Hepatocyte (in vitro differentiated cells): Measurements from ENCODE around the gene SNX24. TPM values are rescaled to one million over a fixed set of nuclear protein-coding genes. Genes with fewer than 3 reads are reported as not detected.

ENCODE experiments used
- DNase-seq: peaks from one replicate; pipeline ENCODE4 v3.0.0-alpha.2; 2016; ENCODE audit warnings: low spot score
- H2AFZ ChIP-seq: fragments of 200-600 bp; sonication (generic); 2 replicates; pipeline ENCODE4 v1.6.0; 2016; ENCODE audit warnings: antibody characterized with exemption, mild to moderate bottlenecking
- H3K27ac ChIP-seq: fragments of 200-600 bp; sonication (generic); 2 replicates; pipeline ENCODE4 v1.5.1; 2016; ENCODE audit warnings: mild to moderate bottlenecking
- H3K27me3 ChIP-seq: fragments of 200-600 bp; sonication (generic); 2 replicates; pipeline ENCODE4 v1.6.1; 2016
- H3K36me3 ChIP-seq: fragments of 200-600 bp; sonication (generic); replicated peaks from 2 replicates; pipeline ENCODE4 v1.5.1; 2016; ENCODE audit warnings: low read depth; ENCODE audit not compliant: insufficient read depth
- H3K4me1 ChIP-seq: fragments of 200-600 bp; sonication (generic); 2 replicates; pipeline ENCODE4 v1.5.1; 2016; ENCODE audit warnings: mild to moderate bottlenecking, moderate library complexity; ENCODE audit not compliant: insufficient read depth
- H3K4me2 ChIP-seq: fragments of 200-600 bp; sonication (generic); 2 replicates; pipeline ENCODE4 v1.6.0; 2016
- H3K4me3 ChIP-seq: fragments of 200-600 bp; sonication (generic); 2 replicates; pipeline ENCODE4 v1.5.1; 2016; ENCODE audit warnings: mild to moderate bottlenecking
- H3K79me2 ChIP-seq: fragments of 200-600 bp; sonication (generic); 2 replicates; pipeline ENCODE4 v1.6.0; 2017; ENCODE audit warnings: mild to moderate bottlenecking
- H3K9me2 ChIP-seq: fragments of 200-600 bp; sonication (generic); replicated peaks from 2 replicates; pipeline ENCODE4 v1.6.0; 2017; ENCODE audit warnings: mild to moderate bottlenecking; ENCODE audit not compliant: insufficient read depth
- H3K9me3 ChIP-seq: fragments of 200-600 bp; sonication (generic); 2 replicates; pipeline ENCODE4 v1.5.1; 2016; ENCODE audit warnings: low read depth, mild to moderate bottlenecking
- H4K20me1 ChIP-seq: fragments of 200-600 bp; sonication (generic); 2 replicates; pipeline ENCODE4 v1.6.0; 2016; ENCODE audit warnings: mild to moderate bottlenecking; ENCODE audit not compliant: insufficient read depth, poor library complexity, severe bottlenecking
- EZH2 ChIP-seq: fragments of 200-600 bp; sonication (generic); IDR thresholded peaks from 2 replicates; pipeline ENCODE4 v1.6.1; 2016; ENCODE audit warnings: antibody characterized with exemption, mild to moderate bottlenecking, borderline replicate concordance
- EZH2phosphoT487 ChIP-seq: fragments of 200-600 bp; sonication (generic); IDR thresholded peaks from one replicate; pipeline ENCODE4 v1.6.1; 2018; ENCODE audit warnings: antibody characterized with exemption, mild to moderate bottlenecking, low read depth, moderate library complexity; ENCODE audit not compliant: unreplicated experiment, severe bottlenecking
- WGBS: methylation state at CpG from one replicate; pipeline ENCODE4 v1.1.6; 2016; ENCODE audit warnings: low lambda C conversion rate; ENCODE audit errors: missing lambda C conversion rate; 5-methylcytosine and 5-hydroxymethylcytosine counted together
- polyA plus RNA-seq: library from polyadenylated mRNA; unstranded; fragments of >200 nt; fragmentation: Nextera tagmentation; extraction: Ambion mirVana; gene quantifications from 2 replicates; pipeline ENCODE4 v1.2.1, GENCODE V29; 2016
- total RNA-seq: library from RNA; depleted of rRNA; stranded (reverse); fragments of >200 nt; gene quantifications from 2 replicates; pipeline ENCODE4 v1.2.3, GENCODE V29; 2014
- TF ChIP-seq, protein P1 (sequence below): fragments of 200-600 bp; sonication (generic); IDR thresholded peaks from 2 replicates; pipeline ENCODE4 v1.5.1; 2016; ENCODE audit warnings: antibody characterized with exemption, mild to moderate bottlenecking; ENCODE audit not compliant: poor library complexity

Gene SNX24
- total and polyA plus RNA-seq, 2 experiments from 2014 or later: 28.8 to 38.2 TPM

DNA sequence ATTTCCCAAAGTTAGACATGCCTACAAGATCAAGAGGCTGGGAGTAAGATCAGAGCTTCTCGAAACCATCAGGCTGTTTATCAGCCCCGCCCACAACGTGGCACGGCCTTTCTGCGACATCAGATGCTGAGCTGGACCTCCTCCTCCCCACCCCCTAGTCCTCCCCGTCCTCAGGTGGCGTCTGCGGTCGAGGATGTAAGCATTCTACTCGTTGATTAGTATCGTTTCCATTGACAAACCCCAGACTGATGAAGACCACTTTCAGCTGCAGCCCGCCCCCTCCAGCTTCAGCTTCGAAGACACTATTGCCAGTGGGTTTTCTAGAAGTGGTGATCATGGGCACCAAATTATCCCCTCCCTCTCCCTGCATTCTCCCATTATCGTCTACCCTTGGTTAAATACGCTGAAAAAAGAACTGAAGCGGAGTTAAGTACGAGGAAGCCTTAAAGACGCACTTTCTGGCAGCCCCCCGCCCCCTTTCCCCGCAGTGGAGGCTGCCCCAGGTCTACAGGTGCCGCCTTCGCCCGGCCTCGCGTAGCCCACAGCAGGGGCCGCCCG is 190.0 kb downstream of the SNX24 start:
- Histone ChIP-seq H3K4me3 (peak overlapping the region; percentile 95), H3K4me1 (peaks cover 9% of the 10 kb centered on the region), H4K20me1 (no peaks in the 10 kb centered on the region), H3K9me2 (no peaks in the 10 kb centered on the region), H3K27me3 (no peaks in the 10 kb centered on the region), H3K9me3 (no peaks in the 10 kb centered on the region), H3K36me3 (no peaks in the 10 kb centered on the region), H3K27ac (peak overlapping the region; percentile 96), H2AFZ (peak overlapping the region; percentile 72), H3K4me2 (peak overlapping the region; percentile 99), H3K79me2 (peaks cover 35% of the 10 kb centered on the region)
- TF ChIP-seq EZH2: no peak
- TF ChIP-seq, protein P1, sequence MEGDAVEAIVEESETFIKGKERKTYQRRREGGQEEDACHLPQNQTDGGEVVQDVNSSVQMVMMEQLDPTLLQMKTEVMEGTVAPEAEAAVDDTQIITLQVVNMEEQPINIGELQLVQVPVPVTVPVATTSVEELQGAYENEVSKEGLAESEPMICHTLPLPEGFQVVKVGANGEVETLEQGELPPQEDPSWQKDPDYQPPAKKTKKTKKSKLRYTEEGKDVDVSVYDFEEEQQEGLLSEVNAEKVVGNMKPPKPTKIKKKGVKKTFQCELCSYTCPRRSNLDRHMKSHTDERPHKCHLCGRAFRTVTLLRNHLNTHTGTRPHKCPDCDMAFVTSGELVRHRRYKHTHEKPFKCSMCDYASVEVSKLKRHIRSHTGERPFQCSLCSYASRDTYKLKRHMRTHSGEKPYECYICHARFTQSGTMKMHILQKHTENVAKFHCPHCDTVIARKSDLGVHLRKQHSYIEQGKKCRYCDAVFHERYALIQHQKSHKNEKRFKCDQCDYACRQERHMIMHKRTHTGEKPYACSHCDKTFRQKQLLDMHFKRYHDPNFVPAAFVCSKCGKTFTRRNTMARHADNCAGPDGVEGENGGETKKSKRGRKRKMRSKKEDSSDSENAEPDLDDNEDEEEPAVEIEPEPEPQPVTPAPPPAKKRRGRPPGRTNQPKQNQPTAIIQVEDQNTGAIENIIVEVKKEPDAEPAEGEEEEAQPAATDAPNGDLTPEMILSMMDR: no peak
- no peak for TF ChIP-seq EZH2phosphoT487
- peak; percentile 77 for DNase-seq
- WGBS: 1% methylated on average over 26 of the region's 27 CpGs

DNA sequence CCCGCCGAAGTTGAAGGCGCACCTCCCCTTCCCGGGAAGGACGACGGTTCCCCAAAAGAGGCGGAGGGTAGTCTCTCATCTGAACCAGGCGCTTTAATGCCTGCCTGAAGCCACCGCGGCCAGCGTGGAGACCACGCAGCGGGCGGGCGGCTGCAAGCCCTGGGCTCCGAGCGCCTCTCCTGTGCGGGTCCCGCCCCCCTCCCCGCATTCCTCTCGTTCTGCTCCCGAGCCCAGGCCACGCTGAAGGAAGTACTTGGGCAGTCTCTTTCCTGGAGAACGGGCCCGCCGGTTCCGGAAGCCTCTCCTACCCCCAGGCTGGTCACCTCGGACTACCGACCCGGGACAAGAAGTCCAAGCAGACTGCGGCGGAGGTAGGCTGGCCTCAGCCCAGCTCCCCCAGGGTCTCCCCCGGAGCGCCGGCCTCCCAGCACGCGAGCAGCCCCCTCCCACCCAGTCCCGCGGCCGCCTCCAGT is 190.5 kb downstream of the SNX24 start:
- WGBS: 1% methylated on average over 23 of the region's 40 CpGs
- H2AFZ ChIP-seq: peak overlapping the region; percentile 72
- H3K9me3 ChIP-seq: no peaks in the 10 kb centered on the region

DNA sequence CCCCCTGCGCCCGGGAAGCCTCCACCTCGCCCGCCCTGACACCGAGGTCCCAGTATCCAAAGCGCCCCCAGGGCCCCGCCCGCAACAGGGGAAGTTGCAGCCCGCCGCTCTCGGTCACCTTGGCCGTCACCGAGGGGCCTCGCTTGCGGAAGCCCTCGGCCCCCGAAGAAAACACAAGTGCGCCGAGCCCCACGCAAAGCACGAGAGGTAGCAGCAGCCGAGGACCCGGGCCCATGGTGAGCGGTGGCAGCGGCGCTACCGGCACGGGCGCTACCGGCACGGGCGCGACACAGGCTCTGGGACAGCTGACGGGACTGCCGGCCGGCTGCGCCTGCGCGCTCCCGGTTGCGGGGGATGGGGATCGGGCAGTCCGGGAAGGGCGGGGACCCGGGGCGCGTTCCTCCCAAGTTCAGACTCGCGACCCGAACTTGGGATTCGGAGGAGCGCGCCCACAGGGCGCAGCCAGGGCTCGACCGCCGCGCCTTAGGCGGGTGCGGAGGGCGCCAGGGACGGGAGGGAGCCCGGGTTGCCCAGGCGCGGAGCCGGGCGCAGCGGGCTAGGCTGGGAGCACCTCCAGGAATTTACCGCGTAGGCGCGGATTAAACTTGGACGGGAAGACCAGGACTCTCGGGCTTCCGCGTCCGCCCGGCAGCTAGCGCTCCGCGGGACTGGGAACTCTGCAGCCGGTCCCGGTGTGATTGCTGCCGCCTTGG is 191.1 kb downstream of the SNX24 start, which contains the start of gene PPIC:
Gene PPIC, minus strand, starts transcription at position 335 of the 713 bp plus-strand sequence. Its CDS starts 100 bp downstream, at position 235.
- Histone ChIP-seq H3K27me3 (no peaks in the 10 kb centered on the region), H4K20me1 (no peaks in the 10 kb centered on the region), H3K9me2 (no peaks in the 10 kb centered on the region), H3K9me3 (no peaks in the 10 kb centered on the region), H3K36me3 (no peaks in the 10 kb centered on the region), H2AFZ (peak within 1 kb of the TSS; percentile 72), H3K4me1 (peaks cover 9% of the 10 kb centered on the region), H3K4me3 (peak within 1 kb of the TSS; percentile 95), H3K27ac (peak within 1 kb of the TSS; percentile 96), H3K4me2 (peak within 1 kb of the TSS; percentile 99), H3K79me2 (peaks cover 34% of the 10 kb centered on the region)
- TF ChIP-seq EZH2phosphoT487 (no peak), EZH2 (no peak)
- TF ChIP-seq, protein P1: no peak
- under 1% methylated on average over 44 of the region's 84 CpGs for WGBS
- peak; percentile 93 for DNase-seq

More for the DNA sequence above, 190.5 kb downstream of the SNX24 start:
- H3K79me2 ChIP-seq: peaks cover 37% of the 10 kb centered on the region
- H3K4me3 ChIP-seq: peak overlapping the region; percentile 95
- H3K4me2 ChIP-seq: peak overlapping the region; percentile 99
- peak; percentile 71 for DNase-seq
- peak overlapping the region; percentile 96 for H3K27ac ChIP-seq
- no peaks in the 10 kb centered on the region for H3K27me3 ChIP-seq
- TF ChIP-seq EZH2: no peak
- TF ChIP-seq EZH2phosphoT487: no peak
- TF ChIP-seq, protein P1: no peak
- peaks cover 9% of the 10 kb centered on the region for H3K4me1 ChIP-seq
- H4K20me1 ChIP-seq: no peaks in the 10 kb centered on the region
- no peaks in the 10 kb centered on the region for H3K9me2 ChIP-seq
- H3K36me3 ChIP-seq: no peaks in the 10 kb centered on the region
